Measurements from ENCODE around the gene YTHDF2.
"Not testable (repeated sequence)": the region's sequence is repeated elsewhere in the genome, so short reads cannot be mapped to it uniquely, and the experiment has no call there.

The YTHDF2 gene

DNA sequence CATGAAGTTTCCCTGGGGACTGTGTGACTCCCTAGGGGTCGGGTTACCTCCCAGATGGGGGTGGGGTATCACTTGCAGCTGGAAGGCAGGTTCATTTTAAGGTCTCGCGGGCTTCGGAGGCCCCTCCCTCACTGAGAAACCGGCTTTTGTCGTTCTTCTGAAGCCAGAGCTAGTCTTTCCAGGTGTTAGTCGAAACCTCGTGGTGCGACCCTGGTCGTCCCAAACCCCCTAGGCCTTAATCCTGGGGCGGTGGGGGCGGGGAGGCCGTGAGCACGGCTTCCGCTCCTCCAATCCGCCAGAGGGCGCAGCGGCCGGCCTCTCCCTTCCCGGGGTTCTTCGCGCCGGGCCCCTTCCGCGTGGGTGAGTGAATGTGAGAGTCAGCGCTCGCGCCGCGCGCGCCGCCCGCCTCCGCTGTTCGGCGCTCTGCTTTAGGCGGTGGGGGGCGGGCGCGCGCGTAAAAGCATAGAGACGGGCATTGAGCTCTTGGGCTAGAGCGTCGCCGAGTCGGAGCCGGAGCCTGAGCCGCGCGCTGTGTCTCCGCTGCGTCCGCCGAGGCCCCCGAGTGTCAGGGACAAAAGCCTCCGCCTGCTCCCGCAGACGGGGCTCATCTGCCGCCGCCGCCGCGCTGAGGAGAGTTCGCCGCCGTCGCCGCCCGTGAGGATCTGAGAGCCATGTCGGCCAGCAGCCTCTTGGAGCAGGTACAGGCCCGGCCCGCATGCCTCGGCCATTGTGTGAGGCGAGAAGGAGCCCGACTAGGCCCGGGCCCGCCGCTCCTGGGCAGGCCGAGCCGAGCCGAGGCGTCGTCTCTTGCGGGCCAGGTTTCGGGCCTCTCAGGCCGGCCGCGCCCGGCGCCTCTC, at the start of gene YTHDF2:
Gene YTHDF2, plus strand, starts transcription at position 491 of the 857 bp plus-strand sequence. Its CDS starts 181 bp downstream, at position 672.
- no peak for TF ChIP-seq EZH2phosphoT487 (conservative IDR thresholded peaks at IDR 0.05; ENCODE audit: low read length)
- TF ChIP-seq, protein P1, sequence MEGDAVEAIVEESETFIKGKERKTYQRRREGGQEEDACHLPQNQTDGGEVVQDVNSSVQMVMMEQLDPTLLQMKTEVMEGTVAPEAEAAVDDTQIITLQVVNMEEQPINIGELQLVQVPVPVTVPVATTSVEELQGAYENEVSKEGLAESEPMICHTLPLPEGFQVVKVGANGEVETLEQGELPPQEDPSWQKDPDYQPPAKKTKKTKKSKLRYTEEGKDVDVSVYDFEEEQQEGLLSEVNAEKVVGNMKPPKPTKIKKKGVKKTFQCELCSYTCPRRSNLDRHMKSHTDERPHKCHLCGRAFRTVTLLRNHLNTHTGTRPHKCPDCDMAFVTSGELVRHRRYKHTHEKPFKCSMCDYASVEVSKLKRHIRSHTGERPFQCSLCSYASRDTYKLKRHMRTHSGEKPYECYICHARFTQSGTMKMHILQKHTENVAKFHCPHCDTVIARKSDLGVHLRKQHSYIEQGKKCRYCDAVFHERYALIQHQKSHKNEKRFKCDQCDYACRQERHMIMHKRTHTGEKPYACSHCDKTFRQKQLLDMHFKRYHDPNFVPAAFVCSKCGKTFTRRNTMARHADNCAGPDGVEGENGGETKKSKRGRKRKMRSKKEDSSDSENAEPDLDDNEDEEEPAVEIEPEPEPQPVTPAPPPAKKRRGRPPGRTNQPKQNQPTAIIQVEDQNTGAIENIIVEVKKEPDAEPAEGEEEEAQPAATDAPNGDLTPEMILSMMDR (IDR thresholded peaks at IDR 0.05; ENCODE audit: insufficient read depth, low read length, poor library complexity, severe bottlenecking): peak; percentile 79
- peaks cover 7% of the 10 kb centered on the region; the same call in 1 of the 2 replicates for H3F3A ChIP-seq (ENCODE audit: insufficient read depth)
- H3K9me2 ChIP-seq (replicated peaks; ENCODE audit: insufficient read depth, low read length): no peaks in the 10 kb centered on the region
- peaks cover 26% of the 10 kb centered on the region for H3K36me3 ChIP-seq (ENCODE audit: low read length)
- no peaks in the 10 kb centered on the region for H3K9me3 ChIP-seq (ENCODE audit: insufficient read depth, low read length)
- H4K20me1 ChIP-seq (ENCODE audit: low read depth, low read length): peaks cover 27% of the 10 kb centered on the region
- peaks cover 48% of the 10 kb centered on the region for H3K79me2 ChIP-seq (ENCODE audit: insufficient read depth, low read length)
- peak within 1 kb of the TSS; percentile 99 for H3K4me3 ChIP-seq (ENCODE audit: insufficient read depth, low read length, poor library complexity, severe bottlenecking)
- peak within 1 kb of the TSS; percentile 76 for H3K27ac ChIP-seq (ENCODE audit: low read depth, low read length)
- H3K4me2 ChIP-seq (ENCODE audit: low read depth, low read length, poor library complexity, severe bottlenecking): peak within 1 kb of the TSS; percentile 76
- H3K27me3 ChIP-seq (ENCODE audit: low read length): no peaks in the 10 kb centered on the region
- H2AFZ ChIP-seq (ENCODE audit: low read depth, low read length, severe bottlenecking): peak within 1 kb of the TSS; percentile 100
- peak within 1 kb of the TSS; percentile 98 for H3K9ac ChIP-seq (ENCODE audit: low read length)

DNA sequence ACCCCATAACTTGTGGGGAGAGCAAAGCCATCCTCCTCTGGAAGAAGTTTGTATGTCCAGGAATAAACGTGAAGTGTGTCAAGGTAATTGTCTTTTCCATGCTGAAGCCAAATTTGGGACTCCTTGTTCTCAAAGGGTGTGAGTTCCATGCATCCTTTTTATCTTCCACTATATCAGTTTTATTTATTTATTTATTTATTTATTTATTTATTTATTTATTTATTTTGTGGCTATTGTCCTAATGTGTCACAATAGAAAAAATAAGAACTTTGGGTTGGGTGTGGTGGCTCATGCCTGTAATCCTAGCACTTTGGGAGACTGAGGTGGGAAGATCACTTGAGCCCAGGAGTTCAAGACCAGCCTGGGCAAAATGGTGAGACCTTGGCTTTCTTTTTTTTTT, 45.1 kb upstream of the YTHDF2 start:
- not testable (repeated sequence) for H4K20me1 ChIP-seq (ENCODE audit: low read depth, low read length); H2AFZ ChIP-seq (ENCODE audit: low read depth, low read length, severe bottlenecking); H3K79me2 ChIP-seq (ENCODE audit: insufficient read depth, low read length); H3K9me2 ChIP-seq (replicated peaks; ENCODE audit: insufficient read depth, low read length); H3K9me3 ChIP-seq (ENCODE audit: insufficient read depth, low read length); H3K27ac ChIP-seq (ENCODE audit: low read depth, low read length); H3K4me3 ChIP-seq (ENCODE audit: insufficient read depth, low read length, poor library complexity, severe bottlenecking); H3K9ac ChIP-seq (ENCODE audit: low read length); H3K4me2 ChIP-seq (ENCODE audit: low read depth, low read length, poor library complexity, severe bottlenecking); H3K27me3 ChIP-seq (ENCODE audit: low read length); H3F3A ChIP-seq (ENCODE audit: insufficient read depth)
- peaks cover 20% of the 10 kb centered on the region; the same call in 1 of the 2 replicates for H3K36me3 ChIP-seq (ENCODE audit: low read length)

DNA sequence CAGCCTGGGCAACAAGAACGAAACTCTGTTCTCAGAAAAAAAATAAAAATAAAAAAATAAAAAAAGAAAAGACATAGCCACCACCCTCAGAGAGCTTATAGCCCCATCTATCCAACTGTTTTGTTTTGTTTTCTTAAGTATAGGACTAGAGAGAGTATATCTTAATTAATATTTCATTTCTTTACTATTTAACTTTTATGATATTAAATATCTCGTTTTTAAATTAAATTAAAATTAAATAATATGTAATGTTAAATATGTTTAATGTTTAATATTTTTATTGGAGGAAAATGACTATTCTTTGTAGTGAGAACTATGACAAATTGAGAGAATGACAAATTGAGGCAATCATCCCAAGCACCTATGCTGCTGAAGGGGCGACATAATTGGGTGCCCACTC, 33.1 kb upstream of the YTHDF2 start:
- H2AFZ ChIP-seq (ENCODE audit: low read depth, low read length, severe bottlenecking): no peak overlapping the region
- no peak for TF ChIP-seq EZH2phosphoT487 (conservative IDR thresholded peaks at IDR 0.05; ENCODE audit: low read length)
- TF ChIP-seq, protein P1 (IDR thresholded peaks at IDR 0.05; ENCODE audit: insufficient read depth, low read length, poor library complexity, severe bottlenecking): no peak
- H4K20me1 ChIP-seq (ENCODE audit: low read depth, low read length): no peaks in the 10 kb centered on the region
- peaks cover 13% of the 10 kb centered on the region; the same call in 1 of the 2 replicates for H3K36me3 ChIP-seq (ENCODE audit: low read length)
- no peaks in the 10 kb centered on the region for H3K27me3 ChIP-seq (ENCODE audit: low read length)
- no peak overlapping the region for H3K4me3 ChIP-seq (ENCODE audit: insufficient read depth, low read length, poor library complexity, severe bottlenecking)
- H3K27ac ChIP-seq (ENCODE audit: low read depth, low read length): no peak overlapping the region
- no peaks in the 10 kb centered on the region for H3K9me3 ChIP-seq (ENCODE audit: insufficient read depth, low read length)
- H3F3A ChIP-seq (ENCODE audit: insufficient read depth): no peaks in the 10 kb centered on the region
- H3K9me2 ChIP-seq (replicated peaks; ENCODE audit: insufficient read depth, low read length): no peaks in the 10 kb centered on the region
- no peak overlapping the region for H3K4me2 ChIP-seq (ENCODE audit: low read depth, low read length, poor library complexity, severe bottlenecking)
- H3K79me2 ChIP-seq (ENCODE audit: insufficient read depth, low read length): no peaks in the 10 kb centered on the region
- H3K9ac ChIP-seq (ENCODE audit: low read length): no peak overlapping the region

DNA sequence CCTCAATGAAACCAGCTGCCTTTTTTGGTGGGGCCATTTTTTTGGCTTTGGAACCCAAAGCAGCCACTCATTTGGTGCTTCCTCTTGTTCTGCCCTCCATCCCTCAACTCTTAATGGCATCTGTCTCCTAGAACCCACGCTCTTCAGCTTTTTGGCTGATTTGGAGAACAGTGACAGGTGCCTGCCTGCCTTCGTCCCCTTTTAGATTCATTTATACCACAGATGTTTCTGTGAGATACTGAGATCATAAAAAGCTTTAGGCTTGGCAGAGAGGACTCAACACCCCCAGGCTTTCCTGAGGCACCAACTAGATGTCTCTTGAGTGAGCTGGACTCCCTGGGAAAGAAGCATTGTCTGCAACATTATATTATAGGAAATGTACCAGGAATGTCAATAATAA, 20.4 kb upstream of the YTHDF2 start:
- no peak overlapping the region for H2AFZ ChIP-seq (ENCODE audit: low read depth, low read length, severe bottlenecking)
- H4K20me1 ChIP-seq (ENCODE audit: low read depth, low read length): no peaks in the 10 kb centered on the region
- no peak overlapping the region for H3K4me3 ChIP-seq (ENCODE audit: insufficient read depth, low read length, poor library complexity, severe bottlenecking)
- no peaks in the 10 kb centered on the region for H3K9me3 ChIP-seq (ENCODE audit: insufficient read depth, low read length)
- TF ChIP-seq, protein P1 (IDR thresholded peaks at IDR 0.05; ENCODE audit: insufficient read depth, low read length, poor library complexity, severe bottlenecking): no peak
- no peak for TF ChIP-seq EZH2phosphoT487 (conservative IDR thresholded peaks at IDR 0.05; ENCODE audit: low read length)
- H3K9me2 ChIP-seq (replicated peaks; ENCODE audit: insufficient read depth, low read length): no peaks in the 10 kb centered on the region
- H3K27me3 ChIP-seq (ENCODE audit: low read length): no peaks in the 10 kb centered on the region
- no peaks in the 10 kb centered on the region for H3F3A ChIP-seq (ENCODE audit: insufficient read depth)
- H3K79me2 ChIP-seq (ENCODE audit: insufficient read depth, low read length): no peaks in the 10 kb centered on the region
- H3K4me2 ChIP-seq (ENCODE audit: low read depth, low read length, poor library complexity, severe bottlenecking): no peak overlapping the region
- H3K27ac ChIP-seq (ENCODE audit: low read depth, low read length): no peak overlapping the region
- H3K36me3 ChIP-seq (ENCODE audit: low read length): 0 out of 2 replicates have a peak, but pooled peaks cover 5% of the 10 kb centered on the region
- H3K9ac ChIP-seq (ENCODE audit: low read length): no peak overlapping the region

Data from SU-DHL-6 (cell line).